Smooth muscle cell of the brain vasculature (primary cell): ENCODE data around the gene DUSP8.
A peak's percentile ranks its signal among the peaks of the same experiment; 100 is the strongest.
"Not testable (repeated sequence)": the region's sequence is repeated elsewhere in the genome, so short reads cannot be mapped to it uniquely, and the experiment has no call there.

Experiments
- DNase-seq: peaks from one replicate; pipeline ENCODE4 v3.0.0-alpha.2; 2012; ENCODE audit warnings: low read depth, low spot score

The DUSP8 gene

DNA sequence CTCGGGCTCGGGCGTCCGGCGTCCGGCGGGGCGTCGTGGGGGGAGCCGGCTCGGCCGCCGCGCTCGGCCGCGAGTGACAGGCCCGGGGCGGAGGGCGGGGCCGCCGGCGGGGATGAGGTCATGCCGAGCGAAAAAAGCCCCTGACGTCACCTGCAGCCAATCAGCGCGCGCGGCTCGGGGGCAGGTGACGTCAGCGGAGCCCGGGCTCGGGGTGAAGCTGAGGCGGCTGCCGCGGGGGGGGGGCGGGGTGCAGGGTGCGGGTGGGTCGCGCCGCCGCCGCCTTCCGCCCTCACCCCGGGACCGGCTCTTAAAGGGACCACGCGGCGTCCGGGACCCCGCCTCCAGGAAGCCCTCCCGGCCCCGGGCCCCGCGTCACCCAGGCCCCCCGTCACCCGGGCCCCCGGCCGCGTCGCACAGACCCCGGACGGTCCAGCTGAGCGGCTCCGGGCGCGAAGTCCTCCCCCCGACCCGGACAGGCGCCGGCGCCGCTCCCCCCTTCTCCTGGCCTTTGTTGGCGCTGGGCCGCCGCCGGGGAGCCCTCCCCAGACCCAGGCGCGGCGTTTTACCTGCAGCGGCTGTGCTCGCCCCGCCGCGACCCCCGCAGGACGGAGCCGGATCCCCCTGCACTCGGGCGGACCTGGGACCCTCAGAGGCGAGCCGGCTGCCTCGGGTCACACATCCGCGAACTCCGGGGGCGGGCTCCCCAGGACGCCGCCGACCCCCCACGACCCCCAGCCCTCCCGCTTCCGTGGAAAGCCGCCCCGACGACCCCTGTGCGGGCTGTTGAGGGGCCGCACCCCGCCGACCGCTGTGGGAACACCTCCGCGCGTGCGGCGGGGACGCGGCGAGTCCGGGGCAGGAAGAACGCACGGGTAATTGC is at the start of gene DUSP8:
Gene DUSP8, minus strand, starts transcription at position 75 of the 880 bp plus-strand sequence. CDS start 6,445 bp downstream, outside the sequence.
- DNase-seq: peak; percentile 33

DNA sequence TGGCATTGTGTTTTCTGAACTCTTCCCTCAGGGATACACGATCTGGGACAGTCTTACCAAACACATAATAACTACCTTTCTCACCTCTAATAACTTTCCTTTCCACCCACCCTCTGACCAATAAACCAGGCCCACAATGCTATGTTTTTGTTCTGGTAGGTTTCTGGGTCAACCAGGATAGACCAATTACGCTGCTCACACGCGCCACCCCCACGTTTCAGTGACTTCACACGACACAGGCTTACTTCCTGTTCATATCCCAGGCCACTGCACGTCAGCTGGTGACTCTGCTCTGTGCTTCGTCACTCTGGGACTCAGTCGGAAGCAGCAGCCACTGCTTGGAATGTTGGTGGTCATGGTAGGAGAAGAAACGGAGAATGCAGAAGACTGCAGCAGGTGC is 47.4 kb upstream of the DUSP8 start:
- no peak for DNase-seq

DNA sequence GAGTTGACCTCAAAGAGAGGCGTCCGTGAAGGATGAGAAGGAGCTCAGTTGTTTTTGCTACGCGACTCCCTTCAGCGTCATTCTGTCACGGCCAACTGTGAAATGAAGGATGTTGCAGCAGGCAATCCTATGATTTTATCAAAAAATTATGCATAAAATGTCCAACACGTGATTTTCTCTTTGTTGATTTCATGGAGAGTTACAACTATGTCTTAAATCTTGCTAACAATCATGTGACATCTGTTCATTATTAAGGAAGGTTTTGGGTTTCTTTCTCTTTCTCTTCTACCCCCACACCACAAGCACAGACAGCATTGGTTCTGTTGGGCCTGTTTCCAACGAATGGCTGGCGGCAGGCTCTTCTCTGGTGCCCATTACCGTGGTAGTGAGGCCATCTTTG is 46.2 kb upstream of the DUSP8 start:
- DNase-seq: no peak

DNA sequence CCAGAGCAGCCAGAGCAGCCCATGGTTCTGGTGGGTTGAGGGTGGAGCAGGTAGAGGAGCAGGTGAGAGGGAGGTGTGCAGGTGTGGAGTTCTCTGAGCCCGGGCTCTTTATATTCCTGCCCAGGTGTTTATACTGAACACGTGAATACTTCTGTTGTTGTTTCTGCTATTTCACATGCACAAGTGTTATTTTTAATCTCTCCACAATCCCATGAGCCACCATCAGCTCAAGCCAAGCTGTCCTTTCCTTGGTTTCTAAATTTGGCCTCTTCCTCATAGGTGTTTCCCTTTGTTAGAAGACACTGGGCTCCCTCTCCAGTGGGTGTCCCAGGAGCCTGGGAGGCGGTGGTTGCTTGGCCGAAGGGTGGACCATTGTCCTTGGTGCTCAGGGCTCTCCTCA is 36.3 kb upstream of the DUSP8 start, which contains the start of gene KRTAP5-3:
Gene KRTAP5-3, minus strand, starts transcription at position 101 of the 400 bp plus-strand sequence. Its CDS starts 78 bp downstream, at position 23.
- no peak for DNase-seq

DNA sequence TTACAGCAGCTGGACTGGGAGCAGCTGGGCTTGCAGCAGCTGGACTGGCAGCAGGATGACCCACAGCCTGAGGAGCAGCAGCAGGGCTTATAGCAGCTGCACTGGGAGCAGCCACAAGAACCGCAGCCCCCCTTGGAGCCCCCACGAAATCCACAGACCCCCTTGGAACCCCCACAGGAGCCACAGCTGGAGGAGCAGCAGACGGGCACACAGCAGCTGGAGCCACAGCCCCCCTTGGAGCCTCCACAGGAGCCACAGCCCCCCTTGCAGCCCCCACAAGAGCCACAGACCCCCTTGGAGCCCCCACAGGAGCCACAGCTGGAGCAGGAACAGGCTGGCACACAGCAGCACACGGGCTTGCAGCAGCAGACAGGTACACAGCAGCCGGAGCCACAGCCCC is 35.8 kb upstream of the DUSP8 start:
- not testable (repeated sequence) for DNase-seq

DNA sequence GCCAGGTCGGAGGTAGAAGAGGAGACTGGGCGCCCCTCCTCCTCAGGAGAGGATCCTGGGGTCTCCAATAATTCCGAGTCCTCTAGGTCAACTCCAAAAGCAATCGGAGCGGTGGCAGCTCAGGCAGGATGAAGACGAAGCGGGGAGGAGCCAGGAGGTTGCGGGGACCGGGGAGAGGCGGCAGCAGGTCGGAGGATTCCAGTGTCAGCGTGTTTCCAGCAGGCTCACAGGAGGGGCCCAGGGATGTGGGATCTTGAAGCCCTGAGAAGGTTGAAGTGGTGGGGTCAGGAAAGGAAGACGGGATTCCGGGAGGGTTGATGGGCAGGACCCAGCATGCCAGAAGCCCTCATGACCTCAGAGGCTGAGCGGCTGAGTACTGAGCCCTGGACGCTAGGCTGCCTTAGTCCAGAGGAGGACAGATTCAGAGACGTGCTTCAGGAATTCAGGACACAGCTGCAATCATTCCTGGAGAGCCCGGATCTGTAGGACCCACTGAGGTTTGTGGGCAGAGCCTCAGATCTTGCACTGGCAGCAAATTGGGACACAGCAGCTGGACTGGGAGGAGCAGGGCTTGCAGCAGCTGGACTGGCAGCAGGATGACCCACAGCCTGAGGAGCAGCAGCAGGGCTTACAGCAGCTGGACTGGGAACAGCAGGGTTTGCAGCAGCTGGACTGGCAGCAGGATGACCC is 35.2 kb upstream of the DUSP8 start:
- not testable (repeated sequence) for DNase-seq

DNA sequence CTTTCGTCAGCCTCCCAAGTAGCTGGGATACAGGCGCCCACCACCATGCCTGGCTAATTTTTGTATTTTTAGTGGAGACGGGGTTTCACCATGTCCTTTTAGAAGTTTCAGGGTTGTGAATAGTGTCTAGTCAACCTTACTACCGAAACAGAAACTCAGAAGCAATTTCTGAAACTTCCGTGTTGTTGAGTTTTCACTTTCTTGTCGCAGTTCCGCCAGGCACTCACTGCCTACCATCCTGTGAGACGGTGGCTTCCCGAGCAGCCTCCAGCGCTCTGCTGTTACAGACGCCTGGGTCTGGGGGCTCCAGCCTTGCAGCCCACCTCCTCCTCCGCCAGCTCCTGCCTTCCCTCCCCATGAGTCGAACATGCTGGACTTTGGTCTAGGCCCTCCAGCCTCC is 33.9 kb upstream of the DUSP8 start:
- DNase-seq: not testable (repeated sequence)

DNA sequence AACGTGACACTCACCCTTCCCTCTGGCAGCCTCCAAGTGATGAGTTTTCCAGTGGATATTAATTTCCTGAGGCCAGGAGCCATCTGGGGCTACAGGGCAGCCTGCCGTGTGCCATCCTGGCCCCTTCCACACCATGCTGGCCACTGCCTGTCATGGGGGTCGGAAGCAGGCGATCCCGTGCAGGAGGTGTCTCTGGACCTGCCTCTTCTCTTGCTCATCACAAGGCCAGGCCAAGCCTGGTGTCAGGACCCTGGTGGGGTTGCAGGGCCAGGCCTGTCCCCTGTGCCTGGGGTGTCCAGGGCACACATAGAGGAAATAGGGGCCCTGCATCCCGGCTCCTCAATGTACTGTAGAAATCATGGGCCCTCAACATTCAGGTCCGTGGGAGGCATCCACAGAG is 32.6 kb upstream of the DUSP8 start:
- DNase-seq: no peak

GRCh38 chr11:1604181-1604580 is 32.1 kb upstream of the DUSP8 start:
- no peak for DNase-seq

- no peak for DNase-seq
These were observed 31.6 kb upstream of the DUSP8 start for GRCh38 chr11:1603629-1604028.

DNA sequence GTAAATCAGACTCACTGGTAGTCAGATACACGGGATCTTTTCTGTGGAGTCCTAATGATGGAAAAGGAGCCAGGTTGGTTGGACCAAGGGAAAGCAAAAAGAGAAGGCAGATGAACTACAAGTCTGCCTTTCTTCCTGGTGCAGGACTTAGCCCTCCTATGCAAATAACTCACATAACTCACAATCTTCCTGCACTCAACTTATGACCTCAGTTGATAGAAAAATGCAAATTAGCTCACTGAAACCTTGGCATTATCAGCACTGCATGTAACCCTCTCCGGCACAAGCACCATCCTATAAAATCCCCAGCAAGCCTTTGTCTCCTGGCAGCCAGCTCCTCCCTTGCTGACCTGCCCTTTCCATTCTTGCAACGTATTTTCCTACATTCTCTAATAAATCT is 29.6 kb upstream of the DUSP8 start:
- not testable (repeated sequence) for DNase-seq

DNA sequence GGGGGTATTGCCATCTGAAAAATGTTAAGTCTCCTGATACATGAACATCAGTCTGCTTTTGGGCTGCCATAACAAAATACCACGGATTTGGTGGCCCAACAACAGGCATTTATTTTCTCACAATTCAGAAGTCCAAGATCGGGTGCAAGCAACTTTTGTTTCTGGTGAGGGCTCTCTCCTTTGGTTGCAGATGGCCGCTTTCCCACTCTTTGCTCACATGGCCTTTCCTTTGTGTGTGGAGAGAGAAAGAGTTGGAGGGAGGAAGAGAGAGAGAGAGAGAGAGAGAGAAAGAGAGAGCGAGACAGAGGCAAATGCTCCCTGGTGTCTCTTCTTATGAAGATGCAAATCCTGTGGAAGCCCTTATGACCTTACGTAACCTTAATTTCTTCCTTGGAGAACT is 28.6 kb upstream of the DUSP8 start:
- DNase-seq: no peak

DNA sequence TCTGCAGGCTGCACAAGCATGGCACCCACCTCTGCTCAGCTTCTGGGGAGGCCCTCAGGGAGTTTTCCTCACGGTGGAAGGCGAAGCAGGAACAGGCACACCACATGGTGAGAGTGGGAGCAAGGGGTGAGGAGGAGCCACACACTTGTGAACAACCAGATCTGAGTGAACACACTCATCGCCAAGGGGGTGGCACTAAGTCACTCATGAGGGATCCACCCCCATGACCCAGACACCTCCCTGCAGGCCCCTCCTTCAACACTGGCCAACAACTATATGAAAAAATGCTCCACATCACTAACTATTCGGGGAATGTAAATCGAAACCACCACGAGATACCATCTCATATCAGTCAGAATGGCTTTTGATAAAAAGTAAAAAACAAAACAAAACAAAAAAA is 26.7 kb upstream of the DUSP8 start:
- DNase-seq: no peak

GRCh38 chr11:1598406-1598805 is 26.3 kb upstream of the DUSP8 start:
- not testable (repeated sequence) for DNase-seq

DNA sequence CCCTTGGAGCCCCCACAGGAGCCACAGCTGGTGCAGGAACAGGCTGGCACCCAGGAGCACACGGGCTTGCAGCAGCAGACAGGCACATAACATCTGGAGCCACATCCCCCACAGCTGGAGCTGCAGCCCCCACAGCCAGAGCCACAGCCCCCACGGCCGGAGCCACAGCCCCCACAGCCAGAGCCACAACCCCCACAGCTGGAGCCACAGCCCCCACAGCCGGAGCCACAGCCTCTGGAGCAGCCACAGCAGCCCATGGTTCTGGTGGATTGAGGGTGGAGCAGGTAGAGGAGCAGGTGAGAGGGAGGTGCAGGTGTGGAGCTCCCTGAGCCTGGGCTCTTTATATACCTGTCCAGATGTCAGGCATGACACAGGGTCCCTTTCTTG is 25.9 kb upstream of the DUSP8 start, which contains the start of gene KRTAP5-2:
Gene KRTAP5-2, minus strand, starts transcription at position 301 of the 387 bp plus-strand sequence. Its CDS starts 44 bp downstream, at position 257.
- no peak for DNase-seq

GRCh38 chr11:1597331-1597993 is 25.4 kb upstream of the DUSP8 start:
- no peak for DNase-seq

DNA sequence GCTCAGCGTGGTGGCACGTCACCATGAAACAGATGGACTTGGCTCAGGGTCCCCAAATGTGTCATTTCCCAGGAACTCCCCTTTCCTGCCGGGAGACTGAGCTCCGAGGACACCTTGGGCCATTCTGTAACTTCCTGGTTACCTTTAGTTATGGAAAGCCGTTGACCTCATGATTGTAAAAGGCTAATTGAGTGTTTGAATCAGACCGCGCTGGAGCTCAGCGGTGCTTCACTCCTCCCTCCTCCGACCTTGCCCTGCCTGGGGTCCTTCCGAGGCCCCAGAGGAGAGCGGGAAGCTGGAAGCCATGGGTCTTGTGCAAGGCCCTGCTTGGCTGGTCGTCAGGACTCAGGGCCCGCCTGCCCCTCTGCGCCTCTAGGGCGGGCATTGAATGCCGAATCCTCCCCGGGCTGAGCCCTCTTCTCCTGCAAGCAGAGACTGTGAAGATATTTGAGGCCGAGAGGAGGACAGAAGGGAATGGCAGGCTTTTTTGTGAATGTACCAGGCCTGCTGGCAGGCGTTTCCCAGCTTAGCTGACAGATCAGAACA is 24.6 kb upstream of the DUSP8 start:
- not testable (repeated sequence) for DNase-seq

- not testable (repeated sequence) for DNase-seq
These were observed 24.0 kb upstream of the DUSP8 start for GRCh38 chr11:1595994-1596575.

GRCh38 chr11:1592628-1593027 is 20.6 kb upstream of the DUSP8 start:
- DNase-seq: no peak

DNA sequence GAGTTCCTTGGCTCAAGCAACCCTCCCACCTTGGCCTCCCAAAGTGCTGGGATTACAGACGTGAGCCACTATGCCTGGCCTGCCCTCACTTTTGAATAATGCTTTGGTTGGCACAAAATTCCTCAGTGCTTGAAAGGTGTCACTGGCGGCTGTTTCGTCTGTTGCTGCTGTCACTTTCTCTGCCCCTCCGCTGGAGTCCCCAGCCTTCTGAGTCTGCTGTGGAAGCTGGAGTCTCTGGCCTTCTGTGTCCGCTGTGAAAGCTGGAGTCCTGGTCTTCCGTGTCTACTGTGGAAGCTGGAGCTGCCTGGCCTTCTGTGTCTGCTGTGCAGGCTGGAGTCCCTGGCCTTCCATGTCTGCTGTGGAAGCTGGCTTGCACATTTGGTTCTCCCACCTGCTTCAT is 17.9 kb upstream of the DUSP8 start:
- no peak for DNase-seq

GRCh38 chr11:1589191-1589963 is 17.3 kb upstream of the DUSP8 start:
- DNase-seq: not testable (repeated sequence)
